Measurements from ENCODE around the gene FAM20C.

Gene FAM20C

DNA sequence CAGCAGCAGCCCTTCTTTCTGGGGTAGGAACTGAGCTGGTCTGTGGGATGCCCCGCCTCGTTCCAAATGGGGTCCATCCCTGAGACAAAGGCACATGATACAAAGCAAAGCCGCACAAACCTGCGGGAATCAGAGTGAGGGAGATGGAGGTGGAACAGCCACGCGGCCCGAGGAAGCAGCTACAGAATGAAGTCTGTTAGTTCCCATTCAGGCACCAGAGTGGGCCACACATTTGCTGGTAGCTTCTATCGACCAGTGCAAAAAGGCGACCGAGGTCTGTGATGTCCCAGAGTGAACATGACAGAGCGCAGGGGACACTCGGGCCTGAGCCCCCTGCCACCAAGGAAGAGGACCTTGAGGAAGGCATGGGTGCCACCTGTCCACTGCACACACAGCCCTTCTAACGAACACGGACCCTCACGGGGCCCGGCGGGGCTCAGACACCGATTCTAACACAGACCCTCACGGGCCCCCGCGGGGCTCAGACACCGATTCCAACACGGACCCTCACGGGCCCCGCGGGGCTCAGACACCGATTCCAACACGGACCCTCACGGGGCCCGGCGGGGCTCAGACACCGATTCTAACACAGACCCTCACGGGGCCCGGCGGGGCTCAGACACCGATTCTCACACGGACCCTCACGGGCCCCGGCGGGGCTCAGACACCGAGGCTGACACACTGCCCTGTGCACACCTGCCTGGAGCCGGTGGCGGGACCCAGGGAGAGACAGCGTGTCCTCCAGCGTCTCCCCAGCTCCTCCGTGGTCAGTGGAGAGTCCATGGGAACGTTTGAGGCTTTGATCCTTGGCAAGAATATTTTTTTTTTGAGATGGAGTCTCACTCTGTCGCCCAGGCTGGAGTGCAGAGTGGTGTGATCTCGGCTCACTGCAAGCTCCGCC is 32.8 kb upstream of the FAM20C start:
- TF ChIP-seq, protein P1, sequence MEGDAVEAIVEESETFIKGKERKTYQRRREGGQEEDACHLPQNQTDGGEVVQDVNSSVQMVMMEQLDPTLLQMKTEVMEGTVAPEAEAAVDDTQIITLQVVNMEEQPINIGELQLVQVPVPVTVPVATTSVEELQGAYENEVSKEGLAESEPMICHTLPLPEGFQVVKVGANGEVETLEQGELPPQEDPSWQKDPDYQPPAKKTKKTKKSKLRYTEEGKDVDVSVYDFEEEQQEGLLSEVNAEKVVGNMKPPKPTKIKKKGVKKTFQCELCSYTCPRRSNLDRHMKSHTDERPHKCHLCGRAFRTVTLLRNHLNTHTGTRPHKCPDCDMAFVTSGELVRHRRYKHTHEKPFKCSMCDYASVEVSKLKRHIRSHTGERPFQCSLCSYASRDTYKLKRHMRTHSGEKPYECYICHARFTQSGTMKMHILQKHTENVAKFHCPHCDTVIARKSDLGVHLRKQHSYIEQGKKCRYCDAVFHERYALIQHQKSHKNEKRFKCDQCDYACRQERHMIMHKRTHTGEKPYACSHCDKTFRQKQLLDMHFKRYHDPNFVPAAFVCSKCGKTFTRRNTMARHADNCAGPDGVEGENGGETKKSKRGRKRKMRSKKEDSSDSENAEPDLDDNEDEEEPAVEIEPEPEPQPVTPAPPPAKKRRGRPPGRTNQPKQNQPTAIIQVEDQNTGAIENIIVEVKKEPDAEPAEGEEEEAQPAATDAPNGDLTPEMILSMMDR (IDR thresholded peaks at IDR 0.05; ENCODE audit: low read depth, low read length), result no peak
- no peak overlapping the region for H3K4me3 ChIP-seq (ENCODE audit: low read depth, low read length)

DNA sequence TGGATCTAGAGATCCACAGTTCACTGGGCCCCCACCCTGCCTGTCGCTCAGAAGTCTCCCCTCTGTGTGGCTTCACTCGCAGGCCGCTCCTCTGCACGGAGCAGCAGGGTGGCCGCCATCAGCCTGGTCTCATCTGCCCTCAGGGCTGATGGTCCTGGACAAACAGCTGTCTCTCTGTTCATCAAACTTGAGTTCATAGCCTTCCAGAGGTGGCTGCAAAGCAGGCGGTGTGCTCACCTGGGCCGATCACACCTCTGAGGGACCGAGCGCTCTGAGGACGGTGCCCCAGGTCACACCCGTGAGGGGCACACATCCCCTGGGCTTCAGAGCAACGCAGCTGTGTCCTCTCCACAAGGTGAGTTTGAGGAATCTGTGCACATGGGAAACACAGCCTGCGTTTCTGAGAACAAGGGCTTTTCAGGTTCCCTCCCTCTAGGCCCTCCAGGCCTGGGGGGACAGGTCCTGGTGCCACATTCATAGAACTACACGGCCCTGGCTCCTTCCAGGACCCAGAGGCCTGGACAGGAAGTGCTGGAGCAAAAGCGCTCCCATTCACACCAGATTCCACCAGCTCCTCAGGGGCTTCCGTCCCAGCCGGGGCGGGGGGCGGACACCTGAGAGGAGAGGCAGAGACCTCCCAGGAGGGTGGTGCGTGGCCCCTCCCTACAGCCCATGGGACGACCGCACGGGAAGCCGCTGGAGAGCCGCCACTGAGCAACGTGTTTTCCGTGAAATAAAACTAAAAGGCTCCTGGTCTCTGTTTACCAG is 31.2 kb upstream of the FAM20C start:
- TF ChIP-seq, protein P1 (IDR thresholded peaks at IDR 0.05; ENCODE audit: low read depth, low read length), result no peak

DNA sequence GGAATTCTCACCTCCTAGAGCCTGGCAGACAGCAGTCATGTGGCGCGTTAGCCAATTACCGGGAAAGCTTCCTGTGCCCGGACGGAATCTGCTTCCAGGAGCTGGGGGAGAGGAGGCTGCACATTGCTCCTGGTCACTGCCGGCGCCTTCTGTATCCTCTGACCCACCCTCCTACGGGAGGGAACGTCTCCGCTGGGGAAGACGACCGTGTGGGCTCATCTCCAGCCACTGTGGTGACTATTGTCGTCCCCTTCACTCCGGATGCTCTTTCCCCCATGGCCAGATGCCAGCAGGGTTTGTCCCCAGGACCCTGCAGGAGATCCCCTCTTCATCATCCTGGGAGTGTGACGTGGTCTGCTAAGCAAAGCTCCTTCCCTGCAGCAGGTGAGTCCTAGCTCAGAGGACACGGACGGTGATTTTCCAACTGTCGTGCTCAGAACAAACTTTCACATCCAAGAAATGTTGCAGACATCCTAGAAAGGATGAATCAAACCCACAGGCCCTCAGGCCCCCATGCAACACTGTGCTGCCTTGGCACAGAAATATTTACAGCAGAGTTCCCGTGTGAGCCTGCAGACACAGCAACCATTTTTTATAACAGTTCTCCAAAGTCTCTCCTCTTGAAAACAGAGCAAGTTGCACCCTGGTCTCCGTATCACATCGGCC is 29.6 kb upstream of the FAM20C start:
- no peak overlapping the region for H3K4me3 ChIP-seq (ENCODE audit: low read depth, low read length)
- TF ChIP-seq, protein P1 (IDR thresholded peaks at IDR 0.05; ENCODE audit: low read depth, low read length), result no peak

More for the DNA sequence above, 31.2 kb upstream of the FAM20C start:
- no peak overlapping the region for H3K4me3 ChIP-seq (ENCODE audit: low read depth, low read length)

DNA sequence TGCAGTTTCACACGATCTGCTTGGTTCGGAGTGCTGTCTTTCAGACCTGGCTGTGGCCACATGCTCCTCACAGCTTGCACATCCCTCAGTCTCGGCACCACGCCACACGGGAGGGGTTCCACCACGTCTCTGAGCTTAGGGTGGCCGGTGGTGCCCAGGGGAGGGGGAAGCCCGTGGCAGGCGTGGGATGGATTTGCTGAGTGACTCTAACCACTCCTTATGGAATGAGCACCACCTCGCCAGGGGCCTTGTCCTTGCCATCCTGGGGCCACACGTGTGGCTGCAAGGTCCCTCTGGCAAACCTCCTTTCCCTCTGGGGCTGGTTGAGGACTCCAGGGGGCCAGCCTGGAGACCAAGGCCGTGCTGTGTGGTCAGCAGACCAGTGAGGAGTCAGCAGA is 29.1 kb upstream of the FAM20C start:
- TF ChIP-seq, protein P1 (IDR thresholded peaks at IDR 0.05; ENCODE audit: low read depth, low read length), result no peak
- no peak overlapping the region for H3K4me3 ChIP-seq (ENCODE audit: low read depth, low read length)

DNA sequence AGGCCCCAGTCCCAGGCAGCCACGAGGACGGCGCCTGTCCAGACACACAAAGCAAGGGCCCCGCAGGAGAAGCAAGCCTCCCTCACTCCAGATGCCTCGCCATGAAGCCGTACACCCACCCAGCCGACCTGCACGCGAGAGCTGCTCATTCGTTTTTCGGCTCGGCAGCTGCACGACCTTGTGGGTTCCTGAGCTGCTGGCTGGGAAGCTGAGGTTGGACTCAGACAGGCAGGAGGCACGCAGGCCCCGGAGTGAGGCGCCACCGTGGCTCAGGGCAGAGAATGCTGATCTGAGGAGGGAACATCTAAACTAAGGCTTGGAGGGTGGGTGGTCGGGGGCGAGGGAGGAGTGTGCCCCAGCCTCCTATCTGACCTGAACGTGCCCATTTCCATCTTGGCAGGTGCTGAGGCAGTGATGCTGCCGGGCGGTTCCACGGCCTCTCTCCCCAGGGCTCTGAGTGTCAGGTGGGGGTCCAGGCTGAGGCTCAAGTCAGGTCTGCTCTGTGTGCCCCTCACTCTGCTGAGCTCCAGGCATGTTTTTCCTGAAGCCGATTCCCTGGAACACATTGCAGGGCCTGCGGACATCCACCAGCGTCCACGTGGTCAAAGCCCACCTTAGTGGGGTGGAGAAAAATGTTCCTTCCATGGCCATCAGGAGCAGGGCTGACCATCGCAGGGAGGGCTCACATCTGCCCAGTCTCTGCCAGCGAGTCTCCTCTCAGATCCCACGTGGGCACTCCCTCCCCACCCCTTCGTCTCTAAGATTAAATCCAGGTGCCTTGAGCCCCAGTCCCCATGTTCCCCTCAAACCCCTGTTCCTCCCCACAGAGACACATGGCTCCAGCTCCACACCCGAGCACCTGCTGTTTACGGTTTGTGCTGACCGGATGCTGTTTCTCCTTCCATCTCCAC is 28.1 kb upstream of the FAM20C start:
- no peak overlapping the region for H3K4me3 ChIP-seq (ENCODE audit: low read depth, low read length)
- TF ChIP-seq, protein P1 (IDR thresholded peaks at IDR 0.05; ENCODE audit: low read depth, low read length), result no peak

DNA sequence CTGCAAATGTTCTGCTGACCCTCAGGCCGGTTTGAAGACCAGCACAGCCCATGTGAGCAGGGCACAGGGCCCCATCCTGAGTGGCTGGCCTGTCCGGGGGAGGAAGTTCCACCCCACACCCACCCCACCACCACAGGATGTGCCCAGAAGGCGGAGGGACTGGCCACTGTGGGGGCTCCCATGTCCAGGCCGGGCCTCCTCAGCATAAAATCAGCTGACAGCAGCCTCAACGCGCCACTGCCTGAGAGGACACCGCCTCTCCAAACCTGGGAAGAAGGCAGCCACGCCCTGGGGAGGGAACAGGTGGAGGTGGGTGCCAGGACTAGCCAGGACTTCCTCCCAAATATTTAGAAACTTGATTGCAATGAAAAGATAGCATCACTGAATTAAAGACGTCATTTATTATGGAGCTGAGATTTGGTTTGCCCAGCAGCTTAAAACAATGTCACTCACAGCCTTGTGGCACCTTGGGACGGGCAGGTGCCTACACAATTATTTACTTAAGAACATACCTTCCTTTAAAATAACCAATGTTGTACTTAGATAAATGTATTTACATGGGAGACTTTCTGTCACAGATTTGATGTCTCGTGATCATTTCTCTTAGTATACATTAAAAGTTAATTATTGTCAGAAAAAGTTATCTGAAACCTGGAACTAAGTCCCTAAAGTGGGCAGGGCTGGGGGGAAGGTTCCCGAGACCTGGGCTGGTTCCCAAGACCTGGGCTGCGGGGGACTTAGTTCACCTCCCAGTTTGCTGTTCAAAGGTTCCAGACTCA is 27.3 kb upstream of the FAM20C start:
- TF ChIP-seq, protein P1 (IDR thresholded peaks at IDR 0.05; ENCODE audit: low read depth, low read length), result no peak
- H3K4me3 ChIP-seq (ENCODE audit: low read depth, low read length), result no peak overlapping the region
